ENCODE data around the gene MYOZ1. TPM values are rescaled to one million over a fixed set of nuclear protein-coding genes. Genes with fewer than 3 reads are reported as not detected.

Gene MYOZ1
- polyA plus RNA-seq, 6 donors from 2014 or later = not detected

DNA sequence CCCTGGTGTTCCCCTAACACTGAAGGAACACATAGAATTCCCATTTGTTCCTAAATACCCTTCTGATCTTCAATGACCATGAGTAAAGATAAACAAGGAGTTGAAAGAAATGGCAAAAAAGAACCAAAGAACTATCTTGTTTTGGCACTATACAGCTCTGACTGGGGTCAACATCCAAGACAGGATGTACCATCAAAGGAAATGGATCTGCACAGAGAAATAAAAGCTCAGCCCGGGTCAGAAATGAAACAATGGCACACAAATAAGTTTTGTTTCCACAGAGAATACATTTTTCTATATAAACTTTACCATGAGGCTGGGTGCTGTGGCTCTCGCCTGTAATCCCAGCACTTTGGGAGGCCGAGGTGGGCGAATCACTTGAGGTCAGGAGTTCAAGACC lies 32.2 kb downstream of the MYOZ1 start:
- no peak for ATAC-seq (ENCODE audit: low read depth in 2 of 2)
- H3K4me1 Mint-ChIP-seq = no peaks in the 10 kb centered on the region
- no peak for DNase-seq

DNA sequence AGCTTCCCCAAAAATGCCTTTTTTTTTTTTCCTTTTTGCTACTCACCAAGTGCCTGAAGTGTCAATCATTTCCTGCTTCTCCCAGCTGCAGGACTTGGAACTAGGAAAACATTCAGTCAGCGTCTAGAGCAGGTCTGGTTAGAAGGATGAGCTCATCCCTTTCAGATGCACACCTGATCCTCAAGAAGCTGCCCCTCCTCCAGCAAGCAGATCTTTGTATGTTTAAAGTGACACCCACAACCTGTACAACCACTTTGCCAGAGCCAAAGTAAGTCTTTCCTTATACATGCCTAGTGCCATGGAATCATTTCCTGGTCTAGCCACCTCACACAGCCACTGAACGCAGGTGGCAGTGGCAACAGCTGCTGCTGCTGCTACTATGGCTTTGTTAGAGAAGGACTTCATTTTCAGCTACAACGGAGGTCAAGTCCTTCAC lies 39.8 kb downstream of the MYOZ1 start:
- H3K27me3 Mint-ChIP-seq = no peaks in the 10 kb centered on the region
- no peak for ATAC-seq (ENCODE audit: low read depth in 2 of 2)
- H3K4me1 Mint-ChIP-seq = no peaks in the 10 kb centered on the region

More for the DNA sequence above, 32.2 kb downstream of the MYOZ1 start:
- no peaks in the 10 kb centered on the region for H3K27me3 Mint-ChIP-seq
- H3K9me3 Mint-ChIP-seq = no peaks in the 10 kb centered on the region
- peaks cover 0 to 7% of the 10 kb centered on the region in 2 donors for H3K36me3 Mint-ChIP-seq
- no peak overlapping the region for H3K4me3 Mint-ChIP-seq
- H3K27ac Mint-ChIP-seq = no peak overlapping the region

GRCh38 chr10:73597346-73597745 lies 43.9 kb downstream of the MYOZ1 start:
- no peak overlapping the region for H3K4me3 Mint-ChIP-seq
- H3K36me3 Mint-ChIP-seq = no peaks in the 10 kb centered on the region
- DNase-seq (no peak), ATAC-seq (ENCODE audit: low read depth in 2 of 2) (no peak)
- no peaks in the 10 kb centered on the region for H3K27me3 Mint-ChIP-seq
- no peaks in the 10 kb centered on the region for H3K9me3 Mint-ChIP-seq
- H3K27ac Mint-ChIP-seq = no peak overlapping the region
- H3K4me1 Mint-ChIP-seq = no peaks in the 10 kb centered on the region

More for the DNA sequence above, 39.8 kb downstream of the MYOZ1 start:
- Mint-ChIP-seq H3K27ac (no peak overlapping the region), H3K9me3 (no peaks in the 10 kb centered on the region), H3K36me3 (peaks cover 0 to 7% of the 10 kb centered on the region in 2 donors), H3K4me3 (no peak overlapping the region)
- no peak for DNase-seq

DNA sequence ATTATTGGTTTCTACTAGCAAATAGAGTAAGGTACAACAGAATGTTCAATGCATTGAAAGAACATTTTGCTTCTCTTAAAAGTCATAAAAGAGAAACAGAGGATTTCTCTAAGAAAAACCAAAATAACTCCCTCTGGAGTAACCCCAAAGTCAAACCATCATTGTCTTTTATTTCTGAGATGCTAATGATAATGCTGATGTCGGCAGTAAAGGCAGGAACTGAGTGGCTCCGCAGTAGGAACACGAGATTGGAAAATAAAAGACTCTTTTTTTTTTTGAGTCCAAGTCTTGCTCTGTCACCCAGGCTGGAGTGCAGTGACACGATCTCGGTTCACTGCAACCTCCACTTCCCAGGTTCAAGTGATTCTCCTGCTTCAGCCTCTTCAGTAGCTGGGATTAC lies 47.5 kb downstream of the MYOZ1 start:
- ATAC-seq (ENCODE audit: low read depth in 2 of 2) = no peak
- Mint-ChIP-seq H3K9me3 (no peaks in the 10 kb centered on the region), H3K4me3 (no peak overlapping the region), H3K4me1 (peaks cover 7 to 14% (median 13%) of the 10 kb centered on the region in 3 donors), H3K27ac (no peak overlapping the region), H3K36me3 (no peaks in the 10 kb centered on the region), H3K27me3 (no peaks in the 10 kb centered on the region)
- no peak for DNase-seq

DNA sequence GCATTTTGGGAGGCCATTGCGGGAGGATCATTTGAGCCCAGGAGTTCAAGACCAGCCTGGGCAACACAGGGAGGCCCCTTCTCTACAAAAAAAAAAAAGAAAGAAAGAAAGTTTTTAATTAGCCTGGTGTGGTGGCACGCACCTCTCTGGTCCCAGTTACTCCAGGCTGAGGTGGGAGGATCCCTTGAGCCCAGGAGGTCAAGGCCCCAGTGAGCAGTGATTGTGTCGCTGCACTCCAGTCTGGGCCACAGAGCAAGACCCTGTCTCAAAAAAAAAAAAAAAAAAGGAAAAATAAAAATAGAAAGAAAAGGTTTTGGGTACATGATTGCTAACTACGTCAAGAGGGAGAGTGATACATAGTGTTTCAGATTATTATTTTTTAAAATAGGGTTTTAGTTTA lies 48.2 kb downstream of the MYOZ1 start:
- no peaks in the 10 kb centered on the region for H3K27me3 Mint-ChIP-seq
- no peak for DNase-seq
- peak overlapping the region in 2 of 6 donors; percentile 36 to 83 for H3K27ac Mint-ChIP-seq
- H3K36me3 Mint-ChIP-seq = no peaks in the 10 kb centered on the region
- H3K4me1 Mint-ChIP-seq = peaks cover 7 to 14% (median 13%) of the 10 kb centered on the region in 3 donors
- ATAC-seq (ENCODE audit: low read depth in 2 of 2) = no peak
- no peak overlapping the region for H3K4me3 Mint-ChIP-seq
- H3K9me3 Mint-ChIP-seq = no peaks in the 10 kb centered on the region

- Mint-ChIP-seq H3K27ac (peak overlapping the region in 1 of 6 donors; percentile 74), H3K9me3 (no peaks in the 10 kb centered on the region), H3K27me3 (no peaks in the 10 kb centered on the region), H3K36me3 (no peaks in the 10 kb centered on the region), H3K4me3 (peak overlapping the region in 6 of 8 donors; percentile 44 to 84 (median 70)), H3K4me1 (peaks cover 7 to 14% (median 13%) of the 10 kb centered on the region in 3 donors)
- ATAC-seq (ENCODE audit: low read depth in 2 of 2) (peak; percentile 79 to 81), DNase-seq (peak; percentile 16)
Measured at GRCh38 chr10:73591935-73592699, 49.2 kb downstream of the MYOZ1 start.

- Mint-ChIP-seq H3K4me3 (peak within 1 kb of the TSS in 7 of 8 donors; percentile 44 to 84 (median 64)), H3K27me3 (no peaks in the 10 kb centered on the region), H3K4me1 (peaks cover 7 to 14% (median 13%) of the 10 kb centered on the region in 3 donors), H3K9me3 (peaks cover 0 to 1% (median 0%) of the 10 kb centered on the region in 7 donors), H3K27ac (peak within 1 kb of the TSS in 5 of 6 donors; percentile 20 to 88 (median 55)), H3K36me3 (no peaks in the 10 kb centered on the region)
- ATAC-seq (ENCODE audit: low read depth in 2 of 2) (peak in 1 of 2 donors; percentile 41), DNase-seq (no peak)
Measured at GRCh38 chr10:73590881-73591799, 50.1 kb downstream of the MYOZ1 start, which contains the start of gene USP54. Gene USP54, minus strand, starts transcription at chr10:73591342. Its CDS starts 15,684 bp downstream, at chr10:73575658.

GRCh38 chr10:73589563-73590126 lies 51.6 kb downstream of the MYOZ1 start:
- peaks cover 0 to 3% (median 0%) of the 10 kb centered on the region in 7 donors for H3K9me3 Mint-ChIP-seq
- no peak overlapping the region for H3K4me3 Mint-ChIP-seq
- H3K27me3 Mint-ChIP-seq = no peaks in the 10 kb centered on the region
- H3K4me1 Mint-ChIP-seq = peaks cover 7 to 14% (median 13%) of the 10 kb centered on the region in 3 donors
- peaks cover 0 to 5% of the 10 kb centered on the region in 2 donors for H3K36me3 Mint-ChIP-seq
- DNase-seq (no peak), ATAC-seq (ENCODE audit: low read depth in 2 of 2) (no peak)
- H3K27ac Mint-ChIP-seq = peak overlapping the region in 1 of 6 donors; percentile 62

DNA sequence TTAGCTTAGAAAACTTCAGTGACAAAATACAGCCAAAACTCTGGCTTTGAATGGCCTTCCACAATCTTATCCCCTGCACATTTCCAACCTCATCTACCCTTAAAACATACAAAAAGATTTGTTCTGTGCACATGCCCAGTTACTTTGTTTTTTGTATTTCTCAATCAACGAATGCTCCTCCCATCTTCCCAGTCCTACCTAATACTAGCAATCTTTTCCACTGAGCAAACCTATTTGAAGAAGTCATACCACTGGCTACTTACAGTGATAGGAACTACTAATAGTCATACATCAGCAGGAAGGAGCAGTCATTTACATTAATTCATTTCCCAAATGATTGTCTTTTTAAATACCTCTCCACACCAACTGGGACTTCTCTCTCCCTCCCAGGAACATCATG lies 52.6 kb downstream of the MYOZ1 start:
- peaks cover 0 to 3% (median 0%) of the 10 kb centered on the region in 7 donors for H3K9me3 Mint-ChIP-seq
- H3K36me3 Mint-ChIP-seq = peaks cover 0 to 5% of the 10 kb centered on the region in 2 donors
- peak overlapping the region in 1 of 6 donors; percentile 56 for H3K27ac Mint-ChIP-seq
- peaks cover 7 to 14% (median 13%) of the 10 kb centered on the region in 3 donors for H3K4me1 Mint-ChIP-seq
- no peak overlapping the region for H3K4me3 Mint-ChIP-seq
- no peak for ATAC-seq (ENCODE audit: low read depth in 2 of 2)
- H3K27me3 Mint-ChIP-seq = no peaks in the 10 kb centered on the region
- no peak for DNase-seq

DNA sequence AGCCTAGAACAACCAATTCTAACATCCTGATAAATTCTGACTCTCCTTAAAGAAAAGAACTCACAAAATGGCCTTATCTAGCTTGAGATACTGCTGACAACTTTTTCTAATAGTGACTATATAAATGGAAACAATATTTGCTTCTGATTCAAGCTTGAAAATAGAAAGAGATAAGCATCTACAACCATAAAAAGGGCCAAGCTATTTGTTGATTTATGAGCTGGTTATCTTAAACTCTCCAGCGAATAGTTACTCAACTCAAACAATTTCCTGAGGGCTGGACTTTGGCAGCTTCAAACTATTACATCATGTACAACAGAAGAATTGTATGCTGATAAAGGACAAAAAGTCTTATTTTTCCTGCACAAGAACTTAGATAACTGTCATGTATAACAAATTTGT lies 54.7 kb downstream of the MYOZ1 start:
- Mint-ChIP-seq H3K4me3 (no peak overlapping the region), H3K27ac (peak overlapping the region in 1 of 6 donors; percentile 15), H3K36me3 (peaks cover 0 to 5% of the 10 kb centered on the region in 2 donors), H3K27me3 (no peaks in the 10 kb centered on the region), H3K9me3 (peaks cover 0 to 3% (median 0%) of the 10 kb centered on the region in 7 donors), H3K4me1 (peaks cover 7 to 8% (median 7%) of the 10 kb centered on the region in 3 donors)
- ATAC-seq (ENCODE audit: low read depth in 2 of 2) (no peak), DNase-seq (no peak)

- Mint-ChIP-seq H3K9me3 (peaks cover 0 to 3% (median 0%) of the 10 kb centered on the region in 7 donors), H3K36me3 (peaks cover 0 to 5% of the 10 kb centered on the region in 2 donors), H3K27me3 (no peaks in the 10 kb centered on the region), H3K4me1 (no peaks in the 10 kb centered on the region), H3K27ac (no peak overlapping the region), H3K4me3 (no peak overlapping the region)
- DNase-seq = no peak
- no peak for ATAC-seq (ENCODE audit: low read depth in 2 of 2)
Measured at GRCh38 chr10:73585327-73585726, 55.9 kb downstream of the MYOZ1 start.

DNA sequence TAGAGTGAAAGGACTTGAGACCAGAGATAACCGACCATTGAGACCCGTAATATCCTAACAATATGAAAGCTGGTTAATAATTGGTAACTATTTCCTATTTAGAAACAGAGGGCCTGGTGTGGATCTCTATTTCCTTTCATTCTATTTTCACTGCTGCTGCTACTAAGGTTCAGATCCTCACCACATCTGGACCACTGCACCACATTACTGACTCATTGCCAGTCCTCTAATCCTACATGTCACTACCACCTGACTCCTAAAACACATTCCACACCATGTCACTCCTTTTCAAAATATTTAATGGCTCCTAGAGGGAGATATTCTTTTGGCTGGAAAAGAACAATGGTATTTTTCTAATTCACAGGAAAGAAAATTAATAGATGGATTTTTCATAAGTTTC lies 56.5 kb downstream of the MYOZ1 start:
- H3K4me3 Mint-ChIP-seq = no peak overlapping the region
- peaks cover 0 to 3% (median 0%) of the 10 kb centered on the region in 7 donors for H3K9me3 Mint-ChIP-seq

GRCh38 chr10:73581918-73582317 lies 59.4 kb downstream of the MYOZ1 start:
- no peak for DNase-seq
- peaks cover 0 to 3% (median 0%) of the 10 kb centered on the region in 7 donors for H3K9me3 Mint-ChIP-seq

More for the DNA sequence above, 56.5 kb downstream of the MYOZ1 start:
- Mint-ChIP-seq H3K27ac (peak overlapping the region in 2 of 6 donors; percentile 17 to 24), H3K27me3 (no peaks in the 10 kb centered on the region), H3K36me3 (peaks cover 0 to 5% of the 10 kb centered on the region in 2 donors), H3K4me1 (no peaks in the 10 kb centered on the region)
- DNase-seq (no peak), ATAC-seq (ENCODE audit: low read depth in 2 of 2) (no peak)

More at GRCh38 chr10:73581918-73582317, 59.4 kb downstream of the MYOZ1 start:
- H3K36me3 Mint-ChIP-seq = peaks cover 0 to 5% of the 10 kb centered on the region in 2 donors
- no peaks in the 10 kb centered on the region for H3K27me3 Mint-ChIP-seq
- no peak for ATAC-seq (ENCODE audit: low read depth in 2 of 2)
- H3K4me1 Mint-ChIP-seq = no peaks in the 10 kb centered on the region
- no peak overlapping the region for H3K4me3 Mint-ChIP-seq
- H3K27ac Mint-ChIP-seq = peak overlapping the region in 1 of 6 donors; percentile 59

Data from naive B cell (primary cell).